Fibroblast of skin of left quadriceps (primary cell): ENCODE measurements around the gene TRIM28.
"Not testable (repeated sequence)": the region's sequence is repeated elsewhere in the genome, so short reads cannot be mapped to it uniquely, and the experiment has no call there.

ENCODE experiments used
- DNase-seq, 2 experiments: peaks; one replicate each; pipeline ENCODE4 v3.0.0-alpha.2; 2013; ENCODE audit warnings: low read depth in 2 of 2

The TRIM28 gene

DNA sequence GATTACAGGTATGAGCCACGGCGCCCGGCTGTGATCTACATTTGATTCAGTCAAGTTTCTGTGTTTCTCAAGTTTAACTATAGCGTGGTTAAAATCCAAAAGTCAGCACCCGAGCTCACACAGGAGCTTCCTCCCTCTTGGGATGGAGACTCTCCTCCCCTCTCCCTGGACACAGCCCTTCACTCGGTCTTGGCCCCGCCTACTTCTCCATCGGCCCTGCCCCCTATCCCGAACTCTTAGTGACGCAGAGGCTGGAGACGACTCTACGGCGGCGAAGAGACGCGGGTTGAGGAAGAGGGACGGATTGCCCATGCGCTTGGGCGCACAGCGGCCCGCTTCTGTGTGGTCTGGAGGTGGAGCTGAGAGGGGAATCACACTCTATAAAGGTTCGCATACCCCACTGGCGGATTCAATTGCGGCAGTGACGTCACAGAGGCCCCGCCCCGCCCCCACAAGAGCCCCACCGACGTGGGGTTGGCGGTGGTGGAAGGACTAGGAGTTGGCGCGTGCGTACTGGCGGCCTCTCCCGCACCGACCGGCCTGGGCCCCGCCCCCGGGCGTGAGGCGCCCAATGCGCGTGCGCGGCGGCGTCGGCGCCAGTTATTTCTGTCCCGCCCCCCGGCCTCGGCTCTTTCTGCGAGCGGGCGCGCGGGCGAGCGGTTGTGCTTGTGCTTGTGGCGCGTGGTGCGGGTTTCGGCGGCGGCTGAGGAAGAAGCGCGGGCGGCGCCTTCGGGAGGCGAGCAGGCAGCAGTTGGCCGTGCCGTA is at the start of gene TRIM28:
Gene TRIM28, plus strand, starts transcription at position 239 of the 765 bp plus-strand sequence. CDS start 694 bp downstream, outside the sequence.
- peak; percentile 99 to 100 for DNase-seq

DNA sequence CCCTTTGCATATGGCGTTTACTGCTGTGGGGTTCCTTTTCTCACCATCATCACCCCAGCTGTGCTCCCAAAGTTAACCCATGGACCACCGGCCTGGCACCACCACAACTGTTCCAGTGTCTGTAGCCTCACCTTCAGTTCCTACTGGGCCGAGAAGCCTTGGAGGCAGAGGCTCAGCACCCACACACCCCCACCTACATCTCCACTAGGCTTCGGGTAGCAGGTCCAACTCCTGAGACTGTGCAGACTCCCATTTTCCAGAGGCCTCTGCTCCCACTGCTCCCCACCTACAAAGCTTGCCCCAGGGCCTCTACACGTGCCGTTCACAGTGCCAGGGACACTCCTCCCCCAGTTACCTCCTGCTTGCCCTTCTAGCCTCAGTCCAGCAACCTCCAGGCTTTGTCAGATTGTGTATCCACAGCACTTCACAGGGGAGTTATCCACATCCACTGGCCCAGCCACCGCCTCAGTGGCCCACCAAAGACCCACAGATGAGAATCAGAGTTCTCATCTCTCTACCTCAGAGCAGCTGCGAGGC is 46.2 kb upstream of the TRIM28 start:
- no peak for DNase-seq

DNA sequence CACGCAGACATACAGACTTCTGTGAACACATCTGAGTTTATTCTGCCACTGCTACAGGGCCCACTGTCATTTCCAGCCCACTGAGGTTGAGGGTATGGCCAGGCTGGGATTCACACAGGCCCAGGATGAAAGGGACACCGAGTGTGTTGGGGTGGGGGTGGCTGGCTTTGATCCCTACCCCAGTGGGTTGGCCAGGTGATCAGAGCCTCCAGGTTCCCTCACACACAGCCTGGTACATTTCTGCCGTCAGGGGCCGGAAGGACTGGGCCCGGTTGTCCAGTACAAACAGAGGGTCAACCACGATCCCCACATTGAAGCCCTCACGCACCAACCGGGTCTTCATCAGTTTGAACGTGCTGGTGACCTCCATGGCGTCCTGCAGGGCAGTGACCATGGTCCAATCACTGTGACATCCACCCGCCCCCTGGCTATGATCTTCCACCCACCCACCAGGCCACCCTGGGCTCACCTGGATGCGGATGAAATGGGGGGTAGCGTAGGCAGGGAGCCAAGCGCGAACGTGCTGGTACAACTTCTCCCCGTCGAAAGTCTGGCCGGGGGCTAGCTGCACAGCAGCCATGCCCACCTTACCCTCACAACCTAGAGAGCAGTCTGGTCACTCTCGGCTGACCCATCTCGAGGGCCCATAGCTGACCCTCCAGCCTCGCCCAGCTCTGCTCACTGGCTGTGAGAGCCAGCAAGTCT is 45.4 kb upstream of the TRIM28 start:
- DNase-seq, result no peak

DNA sequence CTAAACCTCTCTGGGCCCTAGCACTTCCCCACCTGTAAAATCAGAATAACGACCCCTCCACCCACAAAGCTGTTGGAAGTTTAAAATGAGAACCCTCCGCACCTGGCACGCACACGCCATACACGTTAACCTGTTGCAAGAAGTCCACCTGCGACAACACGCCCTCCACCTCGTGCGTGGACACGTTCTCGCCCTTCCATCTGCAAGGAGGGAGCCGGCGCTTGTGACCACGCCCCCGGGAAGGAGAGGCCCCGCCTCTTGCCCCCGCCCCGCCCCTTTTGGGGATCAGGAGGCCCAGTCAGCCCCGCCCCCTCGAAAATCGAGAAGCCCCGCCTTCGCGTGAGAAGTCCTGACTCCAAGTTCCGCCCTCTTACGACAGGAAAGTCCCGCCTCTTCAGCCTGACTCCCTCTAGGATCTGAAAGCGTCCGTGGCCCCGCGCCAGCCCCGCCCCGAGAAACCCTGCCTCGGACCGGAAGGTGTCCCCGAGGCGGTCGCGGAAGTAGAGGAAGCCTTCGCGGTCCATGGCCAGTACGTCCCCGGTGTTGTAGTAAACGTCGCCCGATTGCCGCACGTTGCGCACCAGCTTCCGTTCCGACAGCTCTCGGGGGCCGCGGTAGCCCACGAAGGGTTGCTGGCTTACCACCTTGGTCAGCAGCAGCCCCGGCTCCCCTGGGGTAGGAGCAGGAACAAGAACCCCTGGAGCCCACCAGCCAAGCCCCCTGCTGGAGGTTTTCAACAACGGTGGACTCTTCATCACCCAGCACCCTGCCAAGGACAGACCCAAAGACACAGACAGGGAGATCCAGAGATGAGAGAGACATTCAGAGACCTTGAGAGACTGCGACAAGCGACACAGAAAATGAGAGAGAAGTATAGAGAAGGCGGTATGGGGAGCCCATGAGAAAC is 44.6 kb upstream of the TRIM28 start:
- DNase-seq, result peak; percentile 98

DNA sequence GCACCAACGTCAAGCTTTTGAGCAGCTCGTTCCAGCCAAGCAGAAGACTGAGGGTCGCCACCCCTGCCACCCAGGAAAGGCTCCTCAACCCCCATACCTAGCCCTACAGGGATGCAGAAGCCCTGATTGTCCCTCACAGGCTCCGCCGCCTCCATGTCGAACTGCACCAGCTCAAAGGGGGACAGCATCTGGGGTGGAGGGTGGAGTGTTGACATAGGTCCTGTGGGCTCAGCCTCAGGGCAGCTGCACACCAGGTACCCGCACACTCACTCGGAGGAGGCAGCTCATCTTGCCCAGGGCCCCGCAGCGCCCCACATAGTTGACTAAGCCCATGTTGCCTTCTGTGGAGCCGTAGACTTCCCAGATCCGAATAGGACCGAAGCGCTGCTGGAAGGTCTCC is 43.6 kb upstream of the TRIM28 start:
- DNase-seq, result no peak

DNA sequence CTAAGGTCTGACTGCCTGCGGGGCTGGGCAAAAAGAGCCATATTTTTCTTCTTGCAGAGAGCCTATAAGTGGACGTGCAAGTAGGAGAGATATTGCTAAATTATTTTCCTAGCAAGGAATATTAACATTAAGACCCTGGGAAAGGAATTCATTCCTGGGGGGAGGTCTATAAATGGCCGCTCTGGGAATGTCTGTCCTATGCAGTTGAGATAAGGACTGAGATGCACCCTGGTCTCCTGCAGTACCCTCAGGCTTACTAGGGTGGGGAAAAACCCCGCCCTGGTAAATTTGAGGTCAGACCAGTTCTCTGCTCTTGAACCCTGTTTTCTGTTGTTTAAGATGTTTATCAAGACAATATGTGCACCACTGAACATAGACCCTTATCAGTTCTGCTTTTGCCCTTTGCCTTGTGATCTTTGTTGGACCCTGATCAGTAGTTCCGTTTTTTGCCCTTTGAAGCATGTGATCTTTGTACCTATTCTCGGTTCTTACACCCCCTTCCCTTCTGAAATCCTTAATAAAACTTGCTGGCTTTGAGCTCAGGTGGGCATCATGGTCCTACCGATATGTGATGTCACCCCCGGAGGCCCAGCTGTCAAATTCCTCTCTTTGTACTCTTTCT is 36.2 kb upstream of the TRIM28 start:
- not testable (repeated sequence) for DNase-seq

DNA sequence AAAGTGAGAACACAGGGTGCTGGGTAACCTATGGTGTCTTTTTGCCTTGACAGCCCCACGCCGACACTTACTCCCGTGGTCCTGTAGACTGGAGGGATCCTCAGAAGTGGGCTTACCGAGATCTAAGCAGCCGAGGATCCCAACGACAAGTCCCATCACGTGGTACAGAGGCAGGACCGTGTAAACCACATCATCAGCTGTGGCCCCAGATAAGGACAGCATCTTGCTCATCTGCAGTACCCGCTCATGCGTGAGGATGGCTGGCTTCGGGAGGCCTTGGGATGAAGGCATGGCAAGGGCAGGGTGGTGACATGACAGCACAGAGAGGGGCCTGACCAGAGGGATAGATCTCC is 34.2 kb upstream of the TRIM28 start:
- no peak for DNase-seq

DNA sequence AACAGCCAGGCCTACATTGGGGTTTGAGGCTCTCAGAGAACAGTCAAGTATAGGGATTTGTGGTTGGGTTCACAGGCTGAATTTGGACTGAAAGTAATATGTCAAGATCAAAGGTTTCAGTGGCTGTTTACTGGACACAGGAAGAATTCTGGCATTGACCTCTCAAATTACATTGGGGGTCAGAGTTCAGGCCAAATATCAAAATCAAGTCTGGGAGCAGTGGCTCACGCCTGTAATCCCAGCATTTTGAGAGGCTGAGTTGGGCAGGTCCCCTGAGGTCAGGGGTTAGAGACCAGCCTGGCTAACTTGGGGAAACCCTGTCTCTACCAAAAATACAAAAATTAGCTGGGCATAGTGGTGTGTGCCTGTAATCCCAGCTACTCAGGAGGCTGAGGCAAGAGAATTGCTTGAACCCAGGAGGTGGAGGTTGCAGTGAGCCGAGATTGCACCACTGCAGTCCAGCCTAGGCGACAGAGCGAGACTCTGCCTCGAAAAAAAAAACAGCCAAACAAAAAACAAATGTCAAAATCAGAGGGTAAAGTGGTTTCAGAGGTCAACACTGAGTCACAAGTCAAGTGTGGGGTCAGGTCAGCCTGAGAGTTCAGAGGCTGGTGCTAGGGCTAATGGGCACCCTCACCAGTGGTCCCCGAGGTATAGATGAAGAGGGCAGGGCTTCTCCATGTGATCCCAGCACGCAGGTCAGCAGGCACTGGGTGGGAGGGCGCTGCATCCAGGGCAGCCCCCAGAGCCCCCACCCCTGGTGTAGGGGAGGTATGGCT is 33.6 kb upstream of the TRIM28 start:
- no peak for DNase-seq

DNA sequence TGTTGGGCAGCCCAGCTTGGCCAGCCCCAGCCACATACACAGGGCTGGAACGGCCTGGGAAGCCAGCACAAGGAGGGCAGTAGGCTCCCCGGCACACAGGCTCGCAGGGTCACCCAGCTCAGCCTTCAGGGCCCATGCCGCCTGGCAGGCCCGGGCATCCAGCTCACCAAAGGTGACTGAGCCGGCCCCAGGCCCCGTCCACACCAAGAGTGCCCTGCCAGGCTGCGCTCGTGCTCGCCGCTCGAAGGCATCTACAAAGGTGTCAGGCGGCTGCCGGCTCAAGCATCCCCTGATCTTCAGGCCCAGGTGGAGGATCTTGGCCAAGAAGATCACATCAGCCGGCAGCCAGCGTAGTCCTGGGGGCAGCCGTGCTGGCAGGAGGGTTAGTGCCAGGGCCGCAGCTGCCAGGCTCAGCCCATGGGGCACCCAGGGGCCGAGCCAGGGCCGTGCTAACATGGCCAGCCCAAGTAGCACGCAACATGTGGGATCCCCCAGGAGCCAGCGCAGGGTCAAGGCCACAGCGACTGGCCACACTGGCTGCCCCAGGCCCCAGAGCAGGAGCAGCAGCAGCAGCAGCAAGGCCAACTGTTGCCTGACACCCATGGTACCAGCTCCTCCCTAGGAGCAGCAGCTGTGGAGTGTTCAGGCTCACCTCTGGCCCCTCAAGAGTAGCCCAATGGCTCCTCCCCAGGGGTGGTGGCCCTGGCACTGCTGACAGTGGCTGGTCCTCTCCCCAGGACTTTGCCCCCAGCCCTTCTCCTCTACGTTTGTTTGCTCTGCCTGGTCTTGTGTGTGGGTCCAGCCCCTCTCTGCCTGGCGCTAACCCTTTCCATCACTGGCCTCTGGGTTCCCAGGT is 32.3 kb upstream of the TRIM28 start, which contains the start of gene SLC27A5:
Gene SLC27A5, minus strand, starts transcription at position 640 of the 856 bp plus-strand sequence. Its CDS starts 37 bp downstream, at position 603.
- no peak for DNase-seq

DNA sequence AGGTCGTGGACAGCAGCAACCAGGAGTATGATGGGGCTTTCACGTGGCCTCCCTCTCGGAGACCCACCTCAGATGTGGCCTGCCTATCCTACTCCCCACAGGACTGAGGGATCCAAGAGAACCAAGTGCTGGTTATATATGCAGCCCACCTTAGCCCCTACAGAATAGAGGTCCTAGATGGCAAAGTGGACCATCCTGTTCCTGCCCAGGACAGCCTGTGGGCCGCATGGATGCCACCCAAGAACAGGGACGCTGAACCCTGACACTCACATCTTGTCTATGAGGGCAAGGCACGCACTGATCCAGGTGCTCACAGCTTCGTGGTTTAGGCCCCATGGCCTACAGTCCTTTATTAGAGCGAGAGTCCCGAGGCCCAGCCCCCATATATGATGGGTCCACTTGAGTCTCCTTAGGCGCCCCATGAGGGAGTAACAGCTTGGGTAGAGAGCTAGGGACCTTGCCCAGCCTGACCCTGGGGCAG is 30.6 kb upstream of the TRIM28 start:
- DNase-seq, result no peak

DNA sequence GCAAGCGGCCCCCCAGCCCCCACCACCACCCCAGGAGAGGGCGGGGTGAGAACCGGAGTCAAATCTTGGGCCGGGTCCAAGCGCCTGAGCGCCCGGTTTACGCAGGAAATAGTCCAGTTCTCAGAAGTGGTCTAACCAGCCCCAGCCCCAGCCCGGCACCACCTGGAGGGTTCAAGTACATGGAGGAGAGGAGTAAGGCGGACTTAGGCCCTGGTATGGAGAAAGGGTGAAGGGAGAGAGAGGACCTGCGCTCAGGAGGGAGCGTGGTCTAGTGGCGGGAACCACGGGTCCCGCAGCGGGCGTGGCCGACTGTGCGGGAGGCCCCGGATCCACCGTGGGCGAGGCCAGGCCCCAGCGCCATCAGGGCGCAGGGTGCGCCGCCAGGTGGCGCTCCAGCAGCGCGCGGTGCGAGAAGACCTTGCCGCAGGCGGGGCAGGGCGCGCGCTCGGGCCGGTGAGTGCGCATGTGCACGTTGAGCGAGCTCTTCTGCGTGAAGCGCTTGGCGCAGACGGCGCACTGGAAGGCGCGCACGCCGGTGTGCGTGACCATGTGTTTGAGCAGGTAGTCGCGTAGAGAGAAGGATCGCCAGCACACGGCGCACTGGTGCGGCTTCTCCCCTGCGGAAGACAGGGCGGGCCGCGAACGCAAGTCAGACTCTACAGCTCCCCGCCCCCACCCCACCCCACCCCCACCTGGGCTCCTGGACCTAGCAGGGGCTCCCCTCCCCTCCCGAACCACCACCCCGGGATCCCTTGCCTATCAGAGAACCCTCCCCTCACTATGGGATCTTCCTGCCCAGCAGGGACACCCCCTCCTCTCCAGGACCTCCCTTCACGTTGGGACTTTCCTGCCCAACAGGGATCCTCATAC is 29.9 kb upstream of the TRIM28 start:
- peak; percentile 67 for DNase-seq

DNA sequence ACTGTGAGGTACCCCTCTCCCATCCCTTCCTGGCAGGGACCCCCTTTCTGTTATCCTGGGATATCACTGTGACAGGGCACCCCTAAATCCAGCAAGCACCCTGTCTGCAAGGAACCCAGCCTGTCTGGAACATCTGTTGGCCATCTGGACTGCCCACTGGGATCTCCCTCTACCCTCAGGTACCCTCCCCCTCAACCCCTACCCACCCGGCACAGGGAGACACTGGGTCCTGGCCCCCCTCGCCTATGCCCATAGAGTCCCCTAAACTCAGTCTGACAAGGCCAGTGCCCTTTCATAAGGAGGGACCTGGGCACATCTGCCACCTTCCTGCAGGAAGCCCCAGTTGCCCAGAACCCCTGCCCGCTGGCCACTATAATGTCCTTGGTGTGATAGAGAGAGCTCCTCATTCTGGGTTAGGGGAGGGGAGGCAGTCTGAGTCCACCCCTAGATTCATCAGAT is 29.3 kb upstream of the TRIM28 start:
- DNase-seq, result no peak

DNA sequence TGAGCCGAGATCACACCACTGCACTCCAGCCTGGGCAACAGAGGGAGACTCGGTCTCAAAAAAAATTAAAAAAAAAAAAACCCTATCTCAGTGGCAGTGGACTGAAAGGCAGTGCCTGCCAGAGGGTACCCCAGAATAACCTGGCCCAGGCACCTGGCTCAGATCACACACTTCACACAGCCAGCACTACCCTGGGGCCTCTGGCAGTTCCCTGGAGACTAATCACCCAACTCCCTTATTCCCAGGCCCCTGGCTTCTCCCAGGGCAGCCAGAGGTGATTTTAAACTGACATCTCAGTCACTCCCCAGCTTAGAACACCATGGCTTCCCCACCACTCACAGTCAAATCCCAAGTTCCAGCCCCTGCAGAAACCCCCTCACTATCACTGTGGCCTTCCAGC is 28.6 kb upstream of the TRIM28 start:
- no peak for DNase-seq

DNA sequence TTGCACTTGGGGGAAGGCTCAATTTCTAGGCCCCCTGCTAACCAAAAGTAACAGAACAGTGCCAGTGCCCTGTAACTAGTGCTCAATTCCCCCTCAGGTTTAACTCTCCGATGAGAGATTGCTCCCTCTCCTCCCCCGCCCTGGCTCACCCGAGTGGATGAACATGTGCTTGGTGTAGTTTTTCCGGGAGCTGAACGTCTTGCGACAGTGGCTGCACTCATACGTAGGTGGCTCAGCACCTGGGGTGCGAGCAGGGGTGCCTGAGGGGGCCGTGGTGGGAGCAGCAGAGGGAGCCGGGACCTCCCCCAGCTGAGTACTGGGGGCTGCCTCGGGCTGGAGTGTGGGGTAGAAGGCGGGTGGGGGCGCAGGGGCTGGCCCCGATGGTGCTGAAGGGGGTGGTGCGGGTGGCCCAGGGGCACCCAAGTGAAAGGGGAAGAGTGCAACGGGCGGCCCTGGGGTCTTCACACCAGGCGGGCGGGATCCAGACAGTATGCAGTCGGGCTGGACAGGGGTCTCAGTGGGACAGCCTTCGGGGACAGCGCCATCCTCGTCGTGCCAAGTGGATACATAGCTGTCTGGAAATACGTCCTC is 27.5 kb upstream of the TRIM28 start:
- no peak for DNase-seq

DNA sequence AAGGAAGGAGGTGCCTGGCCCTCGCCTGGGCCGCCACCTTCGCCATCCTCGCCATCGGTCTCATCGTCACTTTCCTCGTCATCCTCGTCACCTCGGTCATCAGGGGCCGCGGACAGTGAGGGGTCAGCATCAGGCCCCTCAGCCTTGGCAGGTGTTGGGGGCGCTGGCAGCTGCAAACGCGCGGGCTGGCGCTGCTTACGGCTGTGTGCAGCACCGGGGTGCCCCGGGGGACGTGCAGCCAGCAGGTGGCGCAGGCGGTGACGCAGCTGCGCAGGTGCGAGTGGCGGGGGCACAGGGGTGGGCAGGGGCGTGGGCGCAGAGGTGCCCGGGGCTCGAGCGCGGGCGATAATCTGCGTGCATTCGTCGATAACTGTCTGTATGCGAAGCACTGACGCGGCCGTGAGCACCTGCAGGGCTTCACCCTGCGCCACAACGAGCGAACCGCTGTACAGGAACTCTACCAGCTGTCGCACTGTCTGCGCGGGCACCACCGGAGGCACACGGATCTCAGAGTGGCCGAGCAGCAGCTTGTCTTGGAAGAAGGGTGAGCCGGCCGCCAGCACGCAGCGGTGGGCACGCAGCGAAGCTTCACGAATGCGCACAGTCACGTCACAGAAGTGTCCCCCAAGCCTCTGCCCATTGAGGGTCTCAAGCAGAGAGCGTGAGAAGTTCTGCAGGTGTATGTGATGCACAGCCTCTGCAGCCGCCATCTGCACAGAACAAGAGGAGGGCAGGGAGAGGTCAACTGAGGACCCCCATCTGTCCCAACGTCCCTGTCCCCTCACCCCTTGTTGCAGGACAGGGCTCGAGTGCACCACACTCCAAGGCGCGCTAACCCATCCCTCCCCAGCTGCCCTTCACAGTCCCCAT is 26.7 kb upstream of the TRIM28 start:
- DNase-seq, result no peak

DNA sequence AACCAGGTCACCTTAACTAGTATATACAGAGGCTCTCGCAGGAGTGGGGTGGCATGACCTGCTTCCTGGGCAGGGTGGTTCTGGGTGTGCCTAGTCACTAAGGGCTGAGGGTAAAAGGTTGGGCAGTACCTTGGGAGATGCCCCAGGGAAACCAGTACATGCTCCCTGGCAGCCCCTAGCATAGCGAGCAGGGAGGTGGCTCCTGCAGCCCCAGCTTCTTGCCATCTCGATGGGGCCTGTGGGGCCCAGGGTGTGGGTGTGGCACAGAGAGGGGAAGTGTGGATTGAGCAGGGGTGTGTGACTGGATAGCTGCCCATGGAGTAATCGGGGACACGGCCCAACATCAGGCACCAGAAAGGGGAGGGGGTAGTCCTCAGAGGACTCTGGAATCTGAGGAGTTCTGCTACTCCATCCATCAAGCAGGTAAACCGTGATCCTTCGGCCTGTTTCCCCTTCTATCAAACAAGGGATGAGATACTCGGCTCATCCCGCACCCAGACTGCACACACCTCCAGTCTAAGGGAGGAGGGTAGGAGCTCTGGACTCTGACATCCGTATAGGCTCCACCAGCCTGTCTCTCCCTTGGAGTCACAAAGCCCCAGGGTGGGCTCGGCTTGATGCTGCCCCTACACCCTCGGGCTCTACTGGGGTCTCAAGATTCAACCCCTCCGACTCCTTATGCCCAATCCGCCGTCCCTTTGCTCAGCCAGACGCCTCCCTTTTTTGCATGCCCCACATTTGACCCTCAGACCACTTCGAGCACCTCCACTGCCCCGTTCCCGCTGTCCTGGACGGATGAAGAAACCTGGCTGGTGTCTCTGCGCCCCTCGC is 25.4 kb upstream of the TRIM28 start:
- no peak for DNase-seq
